ENCODE data around the gene HLA-DRB1. TPM values are rescaled to one million over a fixed set of nuclear protein-coding genes. Genes with fewer than 3 reads are reported as not detected.
"Not testable (repeated sequence)": the region's sequence is repeated elsewhere in the genome, so short reads cannot be mapped to it uniquely, and the experiment has no call there.

HLA-DRB1 gene
- total RNA-seq, 2 experiments from 2014 or later, result 189 to 228 TPM

DNA sequence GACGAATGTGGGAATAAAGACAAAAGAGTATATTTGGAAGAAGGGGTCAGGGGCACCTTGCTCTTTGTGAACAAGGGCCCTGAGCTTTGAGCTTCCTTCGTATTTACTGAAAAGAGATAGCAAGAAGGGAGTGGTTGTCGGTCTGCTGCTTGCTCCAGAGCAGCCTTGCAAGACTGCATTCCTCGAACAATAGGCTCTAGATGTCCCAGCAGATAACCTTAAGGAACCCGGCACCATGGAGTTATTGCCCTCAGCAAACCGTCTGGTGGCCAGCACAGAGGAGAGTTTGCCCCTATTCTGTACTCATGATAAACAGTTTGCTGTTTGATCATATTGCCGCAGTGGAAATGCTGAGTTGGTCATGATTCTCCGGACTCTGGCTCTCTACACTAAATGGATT is 22.7 kb downstream of the HLA-DRB1 start:
- DNase-seq (no peak), ATAC-seq (no peak)
- no peak overlapping the region for H3K27ac Mint-ChIP-seq
- no peaks in the 10 kb centered on the region for H3K9me3 Mint-ChIP-seq (ENCODE audit: low read depth)
- CTCF ChIA-PET, result no interaction called here
- H3K27me3 Mint-ChIP-seq, result peaks cover 12% of the 10 kb centered on the region
- H3K4me1 Mint-ChIP-seq, result peaks cover 3% of the 10 kb centered on the region
- no peak overlapping the region for H3K4me3 Mint-ChIP-seq
- H3K36me3 Mint-ChIP-seq, result no peaks in the 10 kb centered on the region

DNA sequence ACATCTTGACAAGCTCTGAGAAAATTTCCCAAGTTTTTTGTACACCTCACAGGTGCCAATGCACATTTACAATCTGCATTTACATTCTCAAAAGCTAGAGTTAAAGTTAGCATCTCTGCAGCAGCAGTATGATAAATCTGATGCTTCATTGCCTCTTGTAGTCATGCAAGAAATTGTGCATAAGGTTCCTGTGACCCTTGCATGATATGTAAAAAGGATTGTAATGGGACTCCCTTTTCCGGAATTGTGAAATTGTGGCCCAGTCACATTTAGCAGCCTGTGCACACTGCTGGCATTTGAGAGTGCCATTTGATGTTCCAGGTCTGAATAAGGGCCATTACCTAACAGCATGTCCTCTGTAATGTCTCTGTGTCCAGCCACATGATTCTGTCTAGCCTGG is 24.1 kb downstream of the HLA-DRB1 start:
- no peak for ATAC-seq
- Mint-ChIP-seq H3K4me1 (no peaks in the 10 kb centered on the region), H3K27me3 (peaks cover 9% of the 10 kb centered on the region), H3K36me3 (no peaks in the 10 kb centered on the region), H3K27ac (no peak overlapping the region), H3K9me3 (ENCODE audit: low read depth) (no peaks in the 10 kb centered on the region), H3K4me3 (no peak overlapping the region)
- no peak for DNase-seq
- CTCF ChIA-PET, result no interaction called here

DNA sequence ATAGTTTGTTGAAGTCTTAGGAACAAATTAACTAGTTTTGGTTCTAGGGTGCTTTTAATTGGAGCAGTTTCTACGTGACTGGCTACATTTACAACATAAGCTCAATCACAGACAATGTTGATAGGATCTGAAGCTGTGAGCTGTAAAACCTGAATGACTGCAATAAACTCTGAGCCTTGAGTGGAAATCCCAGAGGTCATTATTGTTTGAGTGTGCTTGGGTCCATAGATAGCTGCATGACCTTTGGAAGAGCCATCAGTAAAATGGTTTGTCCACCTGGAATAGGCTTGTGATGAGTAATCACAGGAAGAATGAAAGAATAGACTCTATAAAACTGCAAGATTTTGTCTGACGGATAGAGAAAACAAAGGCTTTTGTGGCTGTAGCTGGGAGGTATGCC is 26.7 kb downstream of the HLA-DRB1 start:
- CTCF ChIA-PET, result no interaction called here
- no peak for DNase-seq
- H3K36me3 Mint-ChIP-seq, result peaks cover 6% of the 10 kb centered on the region
- peaks cover 7% of the 10 kb centered on the region for H3K27me3 Mint-ChIP-seq
- ATAC-seq, result no peak
- H3K4me1 Mint-ChIP-seq, result peaks cover 4% of the 10 kb centered on the region
- H3K27ac Mint-ChIP-seq, result no peak overlapping the region
- H3K4me3 Mint-ChIP-seq, result no peak overlapping the region
- no peaks in the 10 kb centered on the region for H3K9me3 Mint-ChIP-seq (ENCODE audit: low read depth)

DNA sequence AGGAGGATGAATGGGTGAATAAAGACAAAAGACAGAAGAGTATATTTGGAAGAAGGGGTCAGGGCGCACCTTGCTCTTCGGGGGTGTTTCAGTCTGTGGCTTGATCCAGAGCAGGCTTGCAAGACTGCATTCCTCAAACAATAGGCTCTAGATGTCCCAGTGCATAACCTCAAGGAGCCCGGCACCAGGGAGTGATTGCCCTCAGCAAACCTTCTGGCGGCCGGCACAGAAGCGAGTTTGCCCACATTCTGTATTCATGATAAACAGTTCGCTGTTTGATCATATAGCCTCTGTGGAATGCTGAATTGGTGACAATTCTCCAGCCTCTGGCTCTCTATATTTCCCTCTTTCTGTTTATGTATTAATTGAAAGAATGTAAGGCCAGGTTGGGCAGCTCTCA is 29.9 kb downstream of the HLA-DRB1 start:
- ATAC-seq, result no peak
- Mint-ChIP-seq H3K36me3 (peaks cover 7% of the 10 kb centered on the region), H3K9me3 (ENCODE audit: low read depth) (no peaks in the 10 kb centered on the region), H3K4me1 (peaks cover 6% of the 10 kb centered on the region), H3K27ac (no peak overlapping the region), H3K4me3 (no peak overlapping the region), H3K27me3 (peaks cover 3% of the 10 kb centered on the region)
- DNase-seq, result no peak
- CTCF ChIA-PET, result no interaction called here

DNA sequence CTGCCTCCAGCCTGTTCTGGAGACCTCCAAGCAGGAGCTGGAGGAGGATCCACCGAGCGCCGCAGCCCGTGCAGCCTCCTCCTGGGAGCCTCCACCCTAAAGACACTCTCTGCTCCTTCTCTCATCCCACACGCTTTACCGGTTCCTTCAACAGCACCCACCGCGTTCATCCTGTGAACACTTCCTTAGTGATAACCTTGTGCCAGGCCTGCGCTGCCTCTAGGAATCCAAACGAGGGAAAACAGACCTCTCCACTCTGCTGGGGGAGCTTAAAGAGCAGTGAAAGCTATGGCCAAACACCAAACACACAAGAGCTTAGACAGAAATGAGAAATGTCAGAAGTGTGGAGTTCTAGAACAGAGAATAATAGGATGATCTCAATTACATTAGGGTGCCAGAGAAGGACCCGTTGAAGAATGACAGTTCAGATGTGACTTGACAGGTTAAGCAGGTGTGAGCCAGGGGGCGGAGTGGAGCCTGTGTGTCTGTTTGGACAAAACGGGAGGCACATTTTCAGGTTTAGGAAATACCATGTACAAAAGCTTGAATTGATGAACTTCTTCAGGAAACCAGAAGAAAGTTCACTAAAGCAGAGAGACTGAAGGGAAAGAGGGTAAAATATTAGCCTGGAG is 31.1 kb downstream of the HLA-DRB1 start:
- H3K27me3 Mint-ChIP-seq, result peaks cover 3% of the 10 kb centered on the region
- H3K4me3 Mint-ChIP-seq, result no peak overlapping the region
- no peak overlapping the region for H3K27ac Mint-ChIP-seq
- no peak for ATAC-seq
- H3K4me1 Mint-ChIP-seq, result peaks cover 6% of the 10 kb centered on the region
- H3K9me3 Mint-ChIP-seq (ENCODE audit: low read depth), result no peaks in the 10 kb centered on the region
- peaks cover 7% of the 10 kb centered on the region for H3K36me3 Mint-ChIP-seq
- CTCF ChIA-PET, result interaction anchor here (0.6 kb wide), 1 partner anchor 108 kb away, joined by 3 read pairs; the partner anchor contains the start of gene HLA-DQB1
- DNase-seq, result no peak

DNA sequence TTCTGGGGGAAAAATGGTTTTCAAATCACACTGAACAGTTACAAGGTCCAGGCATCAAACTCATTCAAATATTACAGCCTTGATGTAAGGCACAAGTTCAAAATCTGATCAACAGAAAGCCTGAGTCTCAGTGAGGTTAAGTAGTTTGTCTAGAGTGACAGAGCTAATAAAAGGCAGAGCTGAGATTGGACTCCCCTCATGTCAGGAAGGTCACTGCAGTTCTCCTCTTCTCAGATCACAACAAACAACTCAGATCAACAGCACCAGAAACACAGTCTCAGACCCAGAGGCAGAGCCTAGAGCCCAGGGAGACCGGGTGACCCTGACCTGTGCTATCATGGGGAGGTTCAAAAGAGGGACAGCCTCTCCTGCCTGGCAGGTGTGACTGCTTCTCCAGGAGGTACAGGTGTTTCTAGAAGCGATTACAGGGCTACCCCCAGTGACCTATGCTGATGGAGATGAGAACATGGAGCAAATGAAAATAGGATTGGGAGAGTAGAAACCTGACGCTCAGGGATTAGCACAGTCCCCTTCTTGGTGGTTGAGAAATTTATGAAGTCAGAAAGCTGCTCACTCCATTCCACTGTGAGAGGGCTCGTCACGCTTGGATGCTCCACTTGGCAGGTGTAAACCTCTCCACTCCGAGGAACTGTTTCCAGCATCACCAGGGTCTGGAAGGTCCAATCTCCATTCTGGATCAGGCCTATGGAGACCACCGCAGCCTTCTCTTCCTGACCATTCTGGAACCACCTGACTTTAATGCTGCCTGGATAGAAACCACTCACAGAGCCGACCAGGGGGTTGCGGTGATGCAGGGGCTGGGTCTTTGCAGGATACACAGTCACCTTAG is 35.3 kb downstream of the HLA-DRB1 start:
- H3K36me3 Mint-ChIP-seq, result peaks cover 7% of the 10 kb centered on the region
- DNase-seq, result no peak
- peaks cover 8% of the 10 kb centered on the region for H3K27me3 Mint-ChIP-seq
- CTCF ChIA-PET, result no interaction called here
- no peak for ATAC-seq
- H3K4me1 Mint-ChIP-seq, result peaks cover 6% of the 10 kb centered on the region
- H3K27ac Mint-ChIP-seq, result no peak overlapping the region
- H3K9me3 Mint-ChIP-seq (ENCODE audit: low read depth), result no peaks in the 10 kb centered on the region
- H3K4me3 Mint-ChIP-seq, result no peak overlapping the region

DNA sequence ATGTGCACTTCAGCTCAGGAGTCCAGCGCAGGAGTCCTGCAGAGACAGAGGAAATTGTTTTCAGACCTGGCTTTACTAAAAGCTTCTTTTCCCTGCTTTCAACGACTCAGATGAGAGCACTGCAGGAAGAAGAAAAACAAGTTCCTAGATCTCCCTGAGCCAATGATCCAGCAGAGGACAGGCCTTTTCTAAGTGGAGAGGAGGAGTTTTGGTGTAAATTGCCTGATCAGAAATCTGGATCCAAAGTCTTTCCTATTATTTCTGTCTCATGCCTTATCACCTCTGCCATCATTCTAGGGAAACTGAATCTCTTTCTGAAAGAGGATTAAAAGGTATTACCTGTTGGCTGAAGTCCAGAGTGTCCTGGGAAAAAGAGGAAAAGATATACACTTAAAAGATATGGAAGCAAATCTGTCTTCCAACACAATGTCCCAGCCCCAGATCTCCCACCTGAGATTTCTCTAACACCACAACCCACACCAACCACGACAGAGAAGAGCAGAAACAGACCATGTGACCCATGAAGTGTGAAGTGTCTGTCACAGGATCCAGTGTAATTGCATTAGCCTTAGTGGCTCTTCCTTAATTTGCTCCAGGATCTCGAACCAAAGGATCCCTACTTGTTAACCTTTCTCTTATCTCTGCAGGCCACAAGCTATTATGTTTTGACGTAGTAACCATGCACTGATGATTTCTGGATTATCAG is 36.5 kb downstream of the HLA-DRB1 start:
- Mint-ChIP-seq H3K4me3 (no peak overlapping the region), H3K36me3 (peaks cover 2% of the 10 kb centered on the region), H3K4me1 (peaks cover 2% of the 10 kb centered on the region), H3K9me3 (ENCODE audit: low read depth) (no peaks in the 10 kb centered on the region), H3K27ac (no peak overlapping the region), H3K27me3 (peaks cover 13% of the 10 kb centered on the region)
- ATAC-seq (no peak), DNase-seq (no peak)
- CTCF ChIA-PET, result no interaction called here

DNA sequence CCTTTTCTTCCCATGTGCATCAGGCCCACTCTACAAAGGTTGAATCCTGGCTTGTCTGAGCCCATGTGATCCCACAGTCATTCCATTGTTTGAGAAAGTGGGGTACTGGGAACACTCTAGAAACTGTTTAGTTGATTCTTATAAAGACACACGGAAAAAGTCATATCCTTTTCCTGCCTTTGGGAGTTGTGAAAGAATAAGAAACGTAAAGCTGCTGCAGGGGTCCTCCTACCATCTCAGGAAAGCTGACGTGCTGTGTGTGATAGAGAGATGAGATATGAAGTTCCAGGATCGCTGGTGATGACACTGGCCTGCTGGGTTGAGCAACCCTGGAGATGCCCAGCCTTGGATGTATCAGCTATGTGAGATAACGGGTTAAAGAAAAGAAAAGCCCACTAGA is 38.2 kb downstream of the HLA-DRB1 start:
- Mint-ChIP-seq H3K27ac (no peak overlapping the region), H3K4me1 (no peaks in the 10 kb centered on the region)
- CTCF ChIA-PET, result no interaction called here

DNA sequence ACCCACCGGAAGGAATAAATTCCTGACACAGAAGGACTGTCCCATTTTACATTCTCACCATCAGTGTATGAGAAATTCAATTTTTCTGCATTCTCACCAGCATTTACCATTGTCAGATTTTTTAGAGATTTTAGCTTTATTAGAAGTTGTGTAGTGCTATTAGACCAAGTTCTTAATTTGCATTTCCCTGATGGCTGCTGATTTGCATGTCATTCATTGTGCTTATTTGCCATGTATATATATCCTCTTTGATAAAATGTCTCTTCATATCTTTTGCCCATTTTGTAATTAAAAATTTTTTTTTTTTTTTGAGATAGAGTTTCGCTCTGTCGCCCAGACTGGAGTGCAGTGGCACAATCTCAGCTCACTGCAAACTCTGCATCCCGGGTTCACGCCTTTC is 49.8 kb downstream of the HLA-DRB1 start:
- H3K4me3 Mint-ChIP-seq, result no peak overlapping the region
- no peaks in the 10 kb centered on the region for H3K36me3 Mint-ChIP-seq
- peaks cover 28% of the 10 kb centered on the region for H3K27me3 Mint-ChIP-seq
- no peak for ATAC-seq
- no peak overlapping the region for H3K27ac Mint-ChIP-seq
- H3K4me1 Mint-ChIP-seq, result no peaks in the 10 kb centered on the region
- DNase-seq, result no peak
- no peaks in the 10 kb centered on the region for H3K9me3 Mint-ChIP-seq (ENCODE audit: low read depth)
- CTCF ChIA-PET, result no interaction called here

More for the DNA sequence above, 38.2 kb downstream of the HLA-DRB1 start:
- ATAC-seq (no peak), DNase-seq (no peak)
- no peaks in the 10 kb centered on the region for H3K9me3 Mint-ChIP-seq (ENCODE audit: low read depth)
- no peaks in the 10 kb centered on the region for H3K36me3 Mint-ChIP-seq
- peaks cover 13% of the 10 kb centered on the region for H3K27me3 Mint-ChIP-seq
- no peak overlapping the region for H3K4me3 Mint-ChIP-seq

DNA sequence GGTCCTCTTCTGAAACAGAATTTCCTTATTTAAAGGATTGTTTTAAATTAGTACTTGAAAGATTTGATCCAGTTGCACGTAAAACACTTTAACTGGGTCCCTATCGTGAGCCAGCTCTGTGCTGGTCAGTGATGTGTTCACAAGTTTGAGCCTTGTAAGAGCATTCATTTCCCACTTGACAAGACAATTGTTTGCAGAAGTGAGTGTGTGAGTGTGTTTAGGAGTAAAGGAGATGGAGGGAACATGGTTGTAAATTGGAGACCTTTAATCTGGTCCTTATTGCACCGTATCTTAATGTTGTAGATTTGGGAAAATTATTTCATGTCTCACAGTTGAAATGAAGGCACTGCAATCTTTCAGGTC is 59.2 kb downstream of the HLA-DRB1 start:
- H3K27me3 Mint-ChIP-seq; H3K36me3 Mint-ChIP-seq; H3K4me3 Mint-ChIP-seq; H3K27ac Mint-ChIP-seq; DNase-seq; H3K9me3 Mint-ChIP-seq (ENCODE audit: low read depth); CTCF ChIA-PET: not testable (repeated sequence)
- ATAC-seq, result peak; percentile 17
- H3K4me1 Mint-ChIP-seq, result peaks cover 12% of the 10 kb centered on the region

DNA sequence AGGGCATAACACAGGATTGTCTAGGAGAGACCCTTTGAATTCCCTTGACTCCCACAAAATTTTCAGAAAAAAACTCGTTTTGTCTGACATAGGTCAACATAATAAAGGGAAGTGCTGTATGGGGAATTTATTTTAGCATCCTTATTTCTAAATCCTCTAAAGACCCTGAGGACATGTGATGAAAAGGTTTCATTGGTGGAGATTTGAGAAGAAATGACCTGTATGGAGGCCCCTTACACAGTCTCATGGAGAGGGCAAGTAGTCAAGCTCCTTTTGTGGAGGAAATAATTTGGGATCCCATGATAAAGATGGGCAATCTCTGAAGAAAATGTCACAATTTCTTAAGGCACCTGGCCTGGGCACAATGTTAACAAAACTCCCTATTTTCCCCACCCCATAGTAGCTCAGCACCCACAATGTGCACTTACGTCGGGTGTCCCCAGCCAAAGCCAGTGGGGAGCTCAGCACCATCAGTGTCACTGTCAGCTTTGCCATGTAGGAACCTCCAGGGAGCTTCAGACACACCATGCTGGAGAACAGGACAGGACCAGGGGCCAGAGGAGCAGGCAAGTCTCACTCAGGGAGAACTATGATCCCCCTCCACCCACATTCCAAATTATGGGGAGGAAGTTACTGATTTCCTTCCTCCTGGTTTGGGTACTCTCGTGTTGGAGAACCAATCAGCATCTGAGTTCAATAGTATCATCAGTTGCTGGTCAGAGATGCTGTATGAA is 59.8 kb downstream of the HLA-DRB1 start, which contains the start of gene HLA-DRB5:
Gene HLA-DRB5 (minus strand): TSS at position 591 of the 734 bp plus-strand sequence. CDS start 63 bp downstream, at position 528.
- H3K27ac Mint-ChIP-seq, result peak within 1 kb of the TSS; percentile 88
- CTCF ChIA-PET, result no interaction called here
- H3K4me3 Mint-ChIP-seq, result peak within 1 kb of the TSS; percentile 87
- peaks cover 4% of the 10 kb centered on the region for H3K27me3 Mint-ChIP-seq
- ATAC-seq (peak; percentile 91), DNase-seq (peak; percentile 49)
- H3K9me3 Mint-ChIP-seq (ENCODE audit: low read depth), result no peaks in the 10 kb centered on the region
- H3K4me1 Mint-ChIP-seq, result peaks cover 12% of the 10 kb centered on the region
- H3K36me3 Mint-ChIP-seq, result peaks cover 4% of the 10 kb centered on the region
